Measurements from ENCODE around the gene AGTRAP. TPM values are rescaled to one million over a fixed set of nuclear protein-coding genes. Genes with fewer than 3 reads are reported as not detected.
A peak's percentile ranks its signal among the peaks of the same experiment; 100 is the strongest.

AGTRAP gene
- total and polyA plus RNA-seq, 9 of the 15 experiments (the other 6 are each of a cell fraction or from before 2014, with no cell fraction given) = 26.8 to 105 (median 57.5) TPM

GRCh38 chr1:11701981-11702803 is 33.7 kb upstream of the AGTRAP start (continued):
- TF ChIP-seq, protein P1, sequence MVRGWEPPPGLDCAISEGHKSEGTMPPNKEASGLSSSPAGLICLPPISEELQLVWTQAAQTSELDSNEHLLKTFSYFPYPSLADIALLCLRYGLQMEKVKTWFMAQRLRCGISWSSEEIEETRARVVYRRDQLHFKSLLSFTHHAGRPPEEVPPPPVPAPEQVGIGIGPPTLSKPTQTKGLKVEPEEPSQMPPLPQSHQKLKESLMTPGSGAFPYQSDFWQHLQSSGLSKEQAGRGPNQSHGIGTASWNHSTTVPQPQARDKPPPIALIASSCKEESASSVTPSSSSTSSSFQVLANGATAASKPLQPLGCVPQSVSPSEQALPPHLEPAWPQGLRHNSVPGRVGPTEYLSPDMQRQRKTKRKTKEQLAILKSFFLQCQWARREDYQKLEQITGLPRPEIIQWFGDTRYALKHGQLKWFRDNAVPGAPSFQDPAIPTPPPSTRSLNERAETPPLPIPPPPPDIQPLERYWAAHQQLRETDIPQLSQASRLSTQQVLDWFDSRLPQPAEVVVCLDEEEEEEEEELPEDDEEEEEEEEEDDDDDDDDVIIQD (CRISPR knock-in tag; IDR thresholded peaks at IDR 0.05) = no peak
- TF ChIP-seq ZBTB5 (IDR thresholded peaks at IDR 0.05) (peak; percentile 45; the same call in 1 of the 2 replicates), POLR2AphosphoS5 (IDR thresholded peaks at IDR 0.05; ENCODE audit: control insufficient read depth, insufficient read depth, low read depth, low read length) (no peak), MTA2 (IDR thresholded peaks at IDR 0.05; ENCODE audit: low read depth) (0 out of 2 replicates have a peak, but pooled peaks have one; percentile 12), ZBED1 (IDR thresholded peaks at IDR 0.05) (no peak), CBFB (CRISPR knock-in tag; IDR thresholded peaks at IDR 0.05) (no peak), TCF15 (CRISPR knock-in tag; IDR thresholded peaks at IDR 0.05) (no peak), SMARCA5 (IDR thresholded peaks at IDR 0.05) (no peak), MYBL2 (IDR thresholded peaks at IDR 0.05; ENCODE audit: low read depth) (peak; percentile 32; the same call in 1 of the 2 replicates), MYBL2 (CRISPR knock-in tag; IDR thresholded peaks at IDR 0.05; ENCODE audit: borderline replicate concordance) (no peak), HDAC1 (IDR thresholded peaks at IDR 0.05) (peak in 1 of 2 experiments; percentile 72; a peak in 1 of 4 replicates), TOE1 (IDR thresholded peaks at IDR 0.05; ENCODE audit: borderline replicate concordance) (peak; percentile 38; the same call in 1 of the 2 replicates), TOE1 (CRISPR knock-in tag; IDR thresholded peaks at IDR 0.05; ENCODE audit: borderline replicate concordance, low read depth) (no peak), THRA (IDR thresholded peaks at IDR 0.05) (no peak), EGR1 (conservative IDR thresholded peaks at IDR 0.05) (peak; percentile 71), GATAD2A (IDR thresholded peaks at IDR 0.05) (no peak)
- TF ChIP-seq, protein P2, sequence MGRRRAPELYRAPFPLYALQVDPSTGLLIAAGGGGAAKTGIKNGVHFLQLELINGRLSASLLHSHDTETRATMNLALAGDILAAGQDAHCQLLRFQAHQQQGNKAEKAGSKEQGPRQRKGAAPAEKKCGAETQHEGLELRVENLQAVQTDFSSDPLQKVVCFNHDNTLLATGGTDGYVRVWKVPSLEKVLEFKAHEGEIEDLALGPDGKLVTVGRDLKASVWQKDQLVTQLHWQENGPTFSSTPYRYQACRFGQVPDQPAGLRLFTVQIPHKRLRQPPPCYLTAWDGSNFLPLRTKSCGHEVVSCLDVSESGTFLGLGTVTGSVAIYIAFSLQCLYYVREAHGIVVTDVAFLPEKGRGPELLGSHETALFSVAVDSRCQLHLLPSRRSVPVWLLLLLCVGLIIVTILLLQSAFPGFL (CRISPR knock-in tag; IDR thresholded peaks at IDR 0.05) = no peak
- TF ChIP-seq, protein P3, sequence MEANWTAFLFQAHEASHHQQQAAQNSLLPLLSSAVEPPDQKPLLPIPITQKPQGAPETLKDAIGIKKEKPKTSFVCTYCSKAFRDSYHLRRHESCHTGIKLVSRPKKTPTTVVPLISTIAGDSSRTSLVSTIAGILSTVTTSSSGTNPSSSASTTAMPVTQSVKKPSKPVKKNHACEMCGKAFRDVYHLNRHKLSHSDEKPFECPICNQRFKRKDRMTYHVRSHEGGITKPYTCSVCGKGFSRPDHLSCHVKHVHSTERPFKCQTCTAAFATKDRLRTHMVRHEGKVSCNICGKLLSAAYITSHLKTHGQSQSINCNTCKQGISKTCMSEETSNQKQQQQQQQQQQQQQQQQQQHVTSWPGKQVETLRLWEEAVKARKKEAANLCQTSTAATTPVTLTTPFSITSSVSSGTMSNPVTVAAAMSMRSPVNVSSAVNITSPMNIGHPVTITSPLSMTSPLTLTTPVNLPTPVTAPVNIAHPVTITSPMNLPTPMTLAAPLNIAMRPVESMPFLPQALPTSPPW (CRISPR knock-in tag; IDR thresholded peaks at IDR 0.05) = no peak
- TF ChIP-seq, protein P4, sequence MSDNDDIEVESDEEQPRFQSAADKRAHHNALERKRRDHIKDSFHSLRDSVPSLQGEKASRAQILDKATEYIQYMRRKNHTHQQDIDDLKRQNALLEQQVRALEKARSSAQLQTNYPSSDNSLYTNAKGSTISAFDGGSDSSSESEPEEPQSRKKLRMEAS (CRISPR knock-in tag; IDR thresholded peaks at IDR 0.05) = peak; percentile 46
